GM12801 (cell line): ENCODE data around the gene GSE1.

ENCODE experiments used
- TF ChIP-seq, protein P1 (sequence below): IDR thresholded peaks from one replicate; pipeline ENCODE4 v1.5.1; 2011; ENCODE audit warnings: control low read depth; ENCODE audit not compliant: insufficient read length; ENCODE audit errors: extremely low read depth

The GSE1 gene

DNA sequence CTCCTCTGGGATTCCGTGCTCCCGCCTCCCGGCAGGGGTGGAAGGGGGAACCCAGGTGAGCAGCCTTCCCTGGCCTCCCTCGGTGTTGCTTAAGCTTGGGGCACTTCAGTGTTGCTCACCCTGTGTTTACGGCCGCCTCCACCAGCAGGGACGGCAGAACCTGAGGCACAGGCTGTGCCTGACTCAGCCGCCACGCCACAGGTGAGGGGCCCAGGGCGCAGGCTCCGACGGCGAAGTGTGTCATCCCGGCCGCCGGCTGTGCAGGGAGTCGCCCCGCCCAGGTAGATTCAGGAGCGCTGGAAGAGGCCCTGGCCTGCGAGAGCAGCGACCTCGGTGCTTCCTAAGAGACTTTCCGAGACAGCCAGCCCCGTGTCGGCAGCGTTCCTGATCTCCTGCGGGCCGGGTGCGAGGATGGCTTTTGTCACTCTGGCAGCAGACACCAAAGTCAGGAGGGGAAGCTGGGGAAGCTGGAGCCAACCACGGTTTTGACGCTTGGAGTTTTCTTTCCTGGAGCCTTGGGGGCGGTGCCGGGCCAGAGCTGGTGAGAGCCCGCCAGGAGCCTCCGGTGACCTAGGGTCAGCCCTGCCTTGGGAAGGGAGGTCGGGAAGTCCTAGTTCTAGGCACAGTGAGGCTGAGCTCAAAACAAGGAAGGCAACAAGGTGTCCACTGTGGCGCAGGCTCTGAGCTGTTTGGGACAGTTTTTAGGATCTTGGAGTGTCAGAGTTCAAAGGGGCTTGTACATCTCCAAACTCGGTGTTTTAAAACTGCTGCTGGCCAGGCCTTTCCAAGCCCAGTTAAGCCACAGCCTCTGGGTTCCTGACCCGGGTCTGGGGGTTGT is 2.1 kb downstream of the GSE1 start:
- TF ChIP-seq, protein P1, sequence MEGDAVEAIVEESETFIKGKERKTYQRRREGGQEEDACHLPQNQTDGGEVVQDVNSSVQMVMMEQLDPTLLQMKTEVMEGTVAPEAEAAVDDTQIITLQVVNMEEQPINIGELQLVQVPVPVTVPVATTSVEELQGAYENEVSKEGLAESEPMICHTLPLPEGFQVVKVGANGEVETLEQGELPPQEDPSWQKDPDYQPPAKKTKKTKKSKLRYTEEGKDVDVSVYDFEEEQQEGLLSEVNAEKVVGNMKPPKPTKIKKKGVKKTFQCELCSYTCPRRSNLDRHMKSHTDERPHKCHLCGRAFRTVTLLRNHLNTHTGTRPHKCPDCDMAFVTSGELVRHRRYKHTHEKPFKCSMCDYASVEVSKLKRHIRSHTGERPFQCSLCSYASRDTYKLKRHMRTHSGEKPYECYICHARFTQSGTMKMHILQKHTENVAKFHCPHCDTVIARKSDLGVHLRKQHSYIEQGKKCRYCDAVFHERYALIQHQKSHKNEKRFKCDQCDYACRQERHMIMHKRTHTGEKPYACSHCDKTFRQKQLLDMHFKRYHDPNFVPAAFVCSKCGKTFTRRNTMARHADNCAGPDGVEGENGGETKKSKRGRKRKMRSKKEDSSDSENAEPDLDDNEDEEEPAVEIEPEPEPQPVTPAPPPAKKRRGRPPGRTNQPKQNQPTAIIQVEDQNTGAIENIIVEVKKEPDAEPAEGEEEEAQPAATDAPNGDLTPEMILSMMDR = no peak

- TF ChIP-seq, protein P1 = peak; percentile 74
These were observed 2.9 kb downstream of the GSE1 start for GRCh38 chr16:85615852-85616606.

DNA sequence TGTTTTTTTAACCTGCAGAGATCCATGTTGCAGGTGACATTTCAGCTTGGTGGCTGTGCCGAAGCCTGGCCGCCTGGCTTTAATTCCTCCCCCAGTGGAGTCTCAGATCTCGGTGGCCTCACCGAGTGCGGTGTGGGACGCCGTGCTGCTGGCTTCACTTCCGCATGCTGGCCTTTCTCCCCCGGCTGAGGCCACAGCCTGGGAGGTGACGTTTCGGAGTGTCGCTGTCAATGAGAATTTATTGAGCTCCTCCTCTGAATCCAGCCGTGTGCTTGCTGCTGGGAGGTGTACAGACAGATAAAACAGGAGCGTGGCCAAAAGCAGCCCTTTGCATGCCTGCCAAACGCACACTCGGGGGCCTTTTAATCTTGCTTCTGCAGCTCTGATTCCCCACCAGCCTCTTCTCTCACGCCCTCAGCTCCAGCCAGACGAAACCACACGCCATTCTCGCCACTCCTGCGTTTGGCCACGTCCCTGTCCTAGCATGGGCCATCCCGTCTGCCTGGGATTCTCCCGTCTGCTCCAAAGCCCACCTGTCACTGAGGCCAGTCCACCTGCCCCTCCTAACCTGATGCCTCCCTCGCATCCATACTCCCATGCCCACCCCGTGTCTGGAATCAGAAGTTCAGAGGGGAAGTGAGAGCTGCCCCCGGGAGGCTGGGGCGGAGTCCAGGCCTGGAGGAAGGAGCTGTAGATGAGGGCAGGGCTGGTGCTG is 3.6 kb downstream of the GSE1 start:
- TF ChIP-seq, protein P1 = no peak

GRCh38 chr16:85617948-85618347 is 4.8 kb downstream of the GSE1 start:
- TF ChIP-seq, protein P1 = no peak

DNA sequence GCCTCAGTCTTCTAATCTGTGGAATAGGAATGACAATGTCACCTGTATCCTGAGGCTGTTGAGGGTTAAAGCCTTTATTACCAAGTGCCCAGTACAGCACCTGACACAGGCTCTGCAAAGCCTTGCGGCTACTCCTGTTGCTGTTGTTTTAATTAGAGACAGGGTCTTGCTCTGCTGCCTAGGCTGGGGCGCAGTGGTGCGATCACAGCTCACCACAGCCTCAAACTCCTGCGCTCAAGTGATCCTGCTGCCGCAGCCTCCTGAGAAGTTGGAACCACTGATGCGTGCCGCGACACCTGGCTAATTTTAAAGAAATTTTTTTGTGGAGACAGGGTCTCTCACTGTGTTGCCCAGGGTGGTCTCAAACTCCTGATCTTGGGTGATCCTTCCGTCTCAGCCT is 5.4 kb downstream of the GSE1 start:
- TF ChIP-seq, protein P1 = no peak

DNA sequence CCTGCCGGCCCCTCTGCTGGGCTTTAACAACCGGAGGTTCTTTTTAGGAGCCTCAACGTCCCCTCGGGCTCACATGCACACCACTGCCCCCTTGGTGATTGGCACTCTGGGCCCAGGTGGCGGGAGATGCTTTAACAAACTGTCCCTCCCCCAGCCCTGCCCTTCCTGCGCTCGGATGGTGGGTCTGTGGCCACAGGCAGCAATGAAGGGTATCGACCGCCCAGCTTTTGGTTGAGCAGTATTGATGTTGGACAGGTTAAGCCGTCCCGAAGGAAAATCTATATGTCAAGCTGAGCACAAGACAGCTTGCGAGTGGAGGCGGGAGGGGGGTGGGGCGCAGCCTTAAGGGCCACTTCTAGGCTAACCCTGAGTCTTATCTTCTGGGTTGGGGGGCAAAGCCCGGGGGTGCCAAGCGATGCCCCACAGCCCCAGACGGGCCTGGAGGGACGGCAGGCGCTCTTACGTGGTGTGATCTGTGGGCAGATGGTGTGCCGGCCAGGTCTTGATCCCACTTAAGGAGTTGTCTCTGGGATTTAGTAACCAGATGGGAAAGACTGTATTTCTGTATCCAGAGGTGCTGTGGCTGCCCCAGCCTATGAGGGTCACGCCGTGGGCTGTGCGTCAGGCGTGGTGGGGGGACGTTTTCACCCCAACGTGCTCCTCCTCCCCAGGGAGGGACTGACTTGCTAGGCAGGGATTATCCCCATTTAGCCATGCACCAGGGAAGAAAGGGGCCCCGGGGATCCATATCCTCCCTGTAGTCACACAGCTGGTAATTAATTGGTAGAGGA is 6.2 kb downstream of the GSE1 start:
- TF ChIP-seq, protein P1 = no peak
